NB4 (cell line): Measurements from ENCODE around the gene LPP.

Source experiments
- POLR2A ChIP-seq: IDR thresholded peaks from 2 replicates; pipeline ENCODE4 v1.6.1; 2011; ENCODE audit warnings: mild to moderate bottlenecking; ENCODE audit not compliant: insufficient read length; ENCODE audit errors: extremely low read depth
- TF ChIP-seq, protein P1 (sequence below): IDR thresholded peaks from one replicate; pipeline ENCODE4 v1.5.1; 2012; ENCODE audit warnings: low read depth, low read length

DNA sequence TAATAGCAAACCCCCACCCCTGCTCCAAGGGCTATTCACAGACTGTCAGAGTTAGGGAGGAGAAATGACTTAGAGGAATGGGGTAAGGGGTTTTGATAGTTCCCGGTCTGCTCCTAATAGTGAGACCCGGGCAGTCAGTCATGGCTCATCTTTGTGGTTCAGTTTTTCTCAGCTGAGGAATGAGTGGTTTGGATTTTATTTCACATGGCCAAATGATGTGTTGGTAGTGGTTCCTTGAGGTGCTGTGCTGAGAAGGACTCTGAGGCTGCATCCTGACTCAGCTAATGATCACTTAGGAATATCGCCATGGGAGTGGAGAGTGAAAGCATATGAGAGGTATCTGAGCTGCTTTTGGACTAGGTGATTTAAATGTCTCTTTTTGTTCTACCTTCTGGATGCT lies 80.2 kb downstream of the LPP start:
- TF ChIP-seq POLR2A = no peak
- TF ChIP-seq, protein P1, sequence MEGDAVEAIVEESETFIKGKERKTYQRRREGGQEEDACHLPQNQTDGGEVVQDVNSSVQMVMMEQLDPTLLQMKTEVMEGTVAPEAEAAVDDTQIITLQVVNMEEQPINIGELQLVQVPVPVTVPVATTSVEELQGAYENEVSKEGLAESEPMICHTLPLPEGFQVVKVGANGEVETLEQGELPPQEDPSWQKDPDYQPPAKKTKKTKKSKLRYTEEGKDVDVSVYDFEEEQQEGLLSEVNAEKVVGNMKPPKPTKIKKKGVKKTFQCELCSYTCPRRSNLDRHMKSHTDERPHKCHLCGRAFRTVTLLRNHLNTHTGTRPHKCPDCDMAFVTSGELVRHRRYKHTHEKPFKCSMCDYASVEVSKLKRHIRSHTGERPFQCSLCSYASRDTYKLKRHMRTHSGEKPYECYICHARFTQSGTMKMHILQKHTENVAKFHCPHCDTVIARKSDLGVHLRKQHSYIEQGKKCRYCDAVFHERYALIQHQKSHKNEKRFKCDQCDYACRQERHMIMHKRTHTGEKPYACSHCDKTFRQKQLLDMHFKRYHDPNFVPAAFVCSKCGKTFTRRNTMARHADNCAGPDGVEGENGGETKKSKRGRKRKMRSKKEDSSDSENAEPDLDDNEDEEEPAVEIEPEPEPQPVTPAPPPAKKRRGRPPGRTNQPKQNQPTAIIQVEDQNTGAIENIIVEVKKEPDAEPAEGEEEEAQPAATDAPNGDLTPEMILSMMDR = no peak
